Esophagus squamous epithelium (tissue), 5 donors: ENCODE results near the gene WDCP. TPM values are rescaled to one million over a fixed set of nuclear protein-coding genes. Genes with fewer than 3 reads are reported as not detected.
"Not testable (repeated sequence)": the region's sequence is repeated elsewhere in the genome, so short reads cannot be mapped to it uniquely, and the experiment has no call there.

ENCODE experiments used
- DNase-seq: peaks from one replicate; lab custom pipeline; 2025; lab: John Stamatoyannopoulos, UW
- H3K27ac ChIP-seq, 4 donors: fragments of 200-600 bp; sonication (generic); one replicate each; pipeline ENCODE4 v1.5.1; 2016 to 2019; ENCODE audit warnings: mild to moderate bottlenecking in 1 of 4
- H3K27me3 ChIP-seq, 4 donors: fragments of 200-600 bp; sonication (generic); 1 replicate in 3 of 4; 2 replicates in 1 of 4; pipeline versions ENCODE4 v1.5.1 to v1.6.0; 2017 to 2021; ENCODE audit warnings: antibody characterized with exemption in 1 of 4
- H3K36me3 ChIP-seq, 3 donors: fragments of 200-600 bp; sonication (generic); one replicate each; pipeline ENCODE4 v1.5.1; 2016 to 2019
- H3K4me1 ChIP-seq, 3 donors: fragments of 200-600 bp; sonication (generic); one replicate each; pipeline ENCODE4 v1.5.1; 2017 to 2019
- H3K4me3 ChIP-seq, 4 donors: fragments of 200-600 bp; sonication (generic); 1 replicate in 3 of 4; 2 replicates in 1 of 4; pipeline ENCODE4 v1.5.1; 2016 to 2019; ENCODE audit warnings: mild to moderate bottlenecking in 2 of 4, moderate library complexity in 1 of 4
- H3K9me3 ChIP-seq, 3 donors: fragments of 200-600 bp; sonication (generic); one replicate each; pipeline ENCODE4 v1.5.1; 2016 to 2019
- CTCF ChIP-seq, 6 experiments: fragments of 450-650 bp in 4 of 6; fragments of 200-600 bp in 2 of 6; sonication (generic) in 2 of 6; IDR thresholded peaks; one replicate each; pipeline ENCODE4 v1.5.1; 2016 to 2019; ENCODE audit warnings: antibody characterized with exemption in 6 of 6, mild to moderate bottlenecking in 4 of 6, moderate library complexity in 4 of 6
- POLR2A ChIP-seq, 4 donors: fragments of 450-650 bp; IDR thresholded peaks; one replicate each; pipeline ENCODE4 v1.6.1; 2017; ENCODE audit warnings: antibody characterized with exemption in 4 of 4, mild to moderate bottlenecking in 4 of 4, moderate library complexity in 3 of 4
- WGBS, 2 donors: methylation state at CpG; one replicate each; pipeline ENCODE4 v1.1.5; 2018; 5-methylcytosine and 5-hydroxymethylcytosine counted together
- intact Hi-C: fragments of 100-400 bp; cut with DNase I; formaldehyde crosslinking; loops from one replicate; pipeline ENCODE4 v1.15.0; 2022
- total RNA-seq, 4 donors: library from RNA; depleted of rRNA; stranded (reverse); fragments of >200 nt; gene quantifications; one replicate each; pipeline ENCODE4 v1.1.0, GENCODE V29; 2016
- donor health status: DM: yes; HTN: yes; CAD: no.

The WDCP gene
- total RNA-seq, 4 donors from 2014 or later = 2.8 to 4.9 (median 4.0) TPM

GRCh38 chr2:24015562-24016375, 31.4 kb downstream of the WDCP start:
- WGBS, 2 donors = 73 to 75% methylated on average over 2 to 5 of the region's 11 CpGs
- intact Hi-C loops = no loop called here
- Histone ChIP-seq H3K4me1 (peaks cover 0 to 2% (median 0%) of the 10 kb centered on the region in 3 donors), H3K27ac (no peak overlapping the region), H3K9me3 (no peaks in the 10 kb centered on the region), H3K4me3 (no peak overlapping the region), H3K36me3 (no peaks in the 10 kb centered on the region), H3K27me3 (peaks cover 0 to 9% (median 1%) of the 10 kb centered on the region in 4 donors)
- TF ChIP-seq CTCF (IDR thresholded peaks at IDR 0.05) (no peak), POLR2A (IDR thresholded peaks at IDR 0.05) (no peak)
- no peak for DNase-seq

GRCh38 chr2:24014902-24015301, 32.3 kb downstream of the WDCP start:
- 76 to 88% methylated on average over 6 of the region's 6 CpGs for WGBS, 2 donors
- H3K36me3 ChIP-seq, H3K27ac ChIP-seq, H3K9me3 ChIP-seq, intact Hi-C loops, H3K4me3 ChIP-seq, DNase-seq: not testable (repeated sequence)
- Histone ChIP-seq H3K4me1 (peaks cover 7 to 11% (median 7%) of the 10 kb centered on the region in 3 donors), H3K27me3 (peaks cover 0 to 17% (median 7%) of the 10 kb centered on the region in 4 donors)

- DNase-seq = no peak
- intact Hi-C loops = no loop called here
- WGBS, 2 donors = 61 to 73% methylated on average over 6 to 8 of the region's 9 CpGs
- H3K27ac ChIP-seq = no peak overlapping the region
- peaks cover 0 to 31% (median 10%) of the 10 kb centered on the region in 4 donors for H3K27me3 ChIP-seq
- H3K4me3 ChIP-seq = no peak overlapping the region
- H3K9me3 ChIP-seq = no peaks in the 10 kb centered on the region
- H3K4me1 ChIP-seq = peaks cover 12 to 20% (median 13%) of the 10 kb centered on the region in 3 donors
- TF ChIP-seq CTCF (IDR thresholded peaks at IDR 0.05) = no peak
- H3K36me3 ChIP-seq = no peaks in the 10 kb centered on the region
Measured at GRCh38 chr2:24012521-24013188, 34.5 kb downstream of the WDCP start.

GRCh38 chr2:24011250-24012104, 35.7 kb downstream of the WDCP start:
- no peaks in the 10 kb centered on the region for H3K36me3 ChIP-seq
- no peaks in the 10 kb centered on the region for H3K9me3 ChIP-seq
- H3K4me3 ChIP-seq = no peak overlapping the region
- TF ChIP-seq POLR2A (IDR thresholded peaks at IDR 0.05) (no peak), CTCF (IDR thresholded peaks at IDR 0.05) (no peak)
- peaks cover 0 to 31% (median 10%) of the 10 kb centered on the region in 4 donors for H3K27me3 ChIP-seq
- H3K4me1 ChIP-seq = peaks cover 12 to 20% (median 13%) of the 10 kb centered on the region in 3 donors
- no peak for DNase-seq
- intact Hi-C loops = no loop called here
- 70 to 77% methylated on average over 7 of the region's 7 CpGs for WGBS, 2 donors
- no peak overlapping the region for H3K27ac ChIP-seq

GRCh38 chr2:24010477-24011249, 36.5 kb downstream of the WDCP start:
- peaks cover 12 to 20% (median 13%) of the 10 kb centered on the region in 3 donors for H3K4me1 ChIP-seq
- no peak for DNase-seq
- no peak for TF ChIP-seq POLR2A (IDR thresholded peaks at IDR 0.05)
- TF ChIP-seq CTCF (IDR thresholded peaks at IDR 0.05) = no peak
- H3K36me3 ChIP-seq = no peaks in the 10 kb centered on the region
- peak overlapping the region in 3 of 4 donors; percentile 37 to 67 (median 49) for H3K4me3 ChIP-seq
- H3K27ac ChIP-seq = no peak overlapping the region
- WGBS, 2 donors = 55 to 76% methylated on average over 2 to 9 of the region's 37 CpGs
- intact Hi-C loops = no loop called here
- H3K27me3 ChIP-seq = peaks cover 0 to 31% (median 10%) of the 10 kb centered on the region in 4 donors
- no peaks in the 10 kb centered on the region for H3K9me3 ChIP-seq
